A549 (cell line): ENCODE measurements around the gene CDYL2. TPM values are rescaled to one million over a fixed set of nuclear protein-coding genes. Genes with fewer than 3 reads are reported as not detected.
A peak's percentile ranks its signal among the peaks of the same experiment; 100 is the strongest.

Experiments used
- ATAC-seq, 2 experiments: fragments of 200-7000 bp in 1 of 2; fragments of >200 bp in 1 of 2; cut with Nextera tagmentation in 1 of 2; cut with Tn5 transposase in 1 of 2; 3 replicates each; pipeline versions ENCODE4 v1.8.0 to v1.9.1; 2018 to 2020; ENCODE audit warnings: mild to moderate bottlenecking in 1 of 2, moderate library complexity in 1 of 2
- CTCF ChIA-PET: fragments of 300-600 bp; sonication (Branson Sonifier 250); formaldehyde crosslinking; extraction: SDS; loops from one replicate; lab custom pipeline; 2021; ENCODE audit warnings: antibody characterized with exemption, inconsistent platforms; lab: Yijun Ruan, JAX
- POLR2A ChIA-PET: fragments of 350-600 bp; formaldehyde crosslinking; extraction: SDS; loops from one replicate; lab custom pipeline; 2021; ENCODE audit warnings: antibody characterized with exemption, inconsistent platforms; lab: Yijun Ruan, JAX
- DNase-seq, 2 experiments: peaks; one replicate each; pipeline versions ENCODE4 v3.0.0 to v3.0.0-alpha.2; 2011 to 2016; ENCODE audit warnings: low read depth in 1 of 2, low spot score in 1 of 2
- FAIRE-seq: peaks from 2 replicates; lab custom pipeline; 2011; peaks lifted over from hg19 to GRCh38; lab: Jason Lieb, UNC
- H3K27ac ChIP-seq, 2 experiments: fragments of >200 bp; sonication (Bioruptor Twin); formaldehyde crosslinking; 3 replicates each; pipeline ENCODE4 v1.5.1; 2016 to 2017
- H3K4me1 ChIP-seq: fragments of >200 bp; sonication (Bioruptor Twin); formaldehyde crosslinking; 3 replicates; pipeline ENCODE4 v1.6.1; 2016
- H3K4me2 ChIP-seq: fragments of >200 bp; sonication (Bioruptor Twin); formaldehyde crosslinking; 3 replicates; pipeline ENCODE4 v1.6.1; 2016
- H3K4me3 ChIP-seq: fragments of >200 bp; sonication (Bioruptor Twin); formaldehyde crosslinking; 3 replicates; pipeline ENCODE4 v1.5.1; 2016
- H3K9me3 ChIP-seq: fragments of >200 bp; sonication (Bioruptor Twin); formaldehyde crosslinking; 3 replicates; pipeline ENCODE4 v1.6.1; 2016
- CEBPB ChIP-seq, 2 experiments: fragments of >200 bp in 1 of 2; sonication (Bioruptor Twin) in 1 of 2; formaldehyde crosslinking in 1 of 2; IDR thresholded peaks; 2 replicates each; pipeline ENCODE4 v1.6.1; 2012 to 2016
- CHD2 ChIP-seq: fragments of 150-350 bp; IDR thresholded peaks from 2 replicates; pipeline ENCODE4 v1.6.1; 2014; ENCODE audit warnings: low read length; ENCODE audit not compliant: partially characterized antibody
- FOSB ChIP-seq: fragments of 250-450 bp; sonication (Bioruptor Pico); IDR thresholded peaks from 2 replicates; pipeline ENCODE4 v1.5.0; 2020; ENCODE audit warnings: mild to moderate bottlenecking, moderate library complexity
- JUN ChIP-seq, 2 experiments: fragments of >200 bp; sonication (Bioruptor Twin); formaldehyde crosslinking; IDR thresholded peaks; 2 replicates in 1 of 2; 3 replicates in 1 of 2; pipeline ENCODE4 v1.6.1; 2016 to 2017
- KDM5A ChIP-seq: fragments of 200-600 bp; sonication (generic); IDR thresholded peaks from 2 replicates; pipeline ENCODE4 v1.6.1; 2016; ENCODE audit warnings: antibody characterized with exemption, mild to moderate bottlenecking
- MAZ ChIP-seq: fragments of 150-350 bp; IDR thresholded peaks from 2 replicates; pipeline ENCODE4 v1.6.1; 2014; ENCODE audit warnings: antibody characterized with exemption, low read depth, low read length, borderline replicate concordance
- NFE2L2 ChIP-seq: fragments of 150-350 bp; conservative IDR thresholded peaks from 2 replicates; pipeline ENCODE4 v1.6.1; 2014; ENCODE audit warnings: low read length
- NR3C1 ChIP-seq: fragments of >200 bp; sonication (Bioruptor Twin); formaldehyde crosslinking; IDR thresholded peaks from 3 replicates; pipeline ENCODE4 v1.6.1; 2017
- RAD21 ChIP-seq, 2 experiments: fragments of >200 bp in 1 of 2; sonication (Bioruptor Twin) in 1 of 2; formaldehyde crosslinking in 1 of 2; IDR thresholded peaks in 1 of 2; conservative IDR thresholded peaks in 1 of 2; 2 replicates in 1 of 2; 3 replicates in 1 of 2; pipeline ENCODE4 v1.6.1; 2012 to 2018; ENCODE audit warnings: inconsistent platforms in 1 of 2
- SREBF2 ChIP-seq: fragments of 450-650 bp; IDR thresholded peaks from 2 replicates; pipeline ENCODE4 v1.6.1; 2014; ENCODE audit warnings: mild to moderate bottlenecking, moderate library complexity
- ZSCAN20 ChIP-seq: fragments of 250-450 bp; sonication (Bioruptor Pico); IDR thresholded peaks from 2 replicates; pipeline ENCODE4 v1.8.0; 2022; ENCODE audit warnings: mild to moderate bottlenecking, moderate library complexity
- WGBS: methylation state at CpG from one replicate; pipeline ENCODE4 v1.1.6; 2017; ENCODE audit errors: missing lambda C conversion rate; 5-methylcytosine and 5-hydroxymethylcytosine counted together
- polyA minus RNA-seq: library from RNA; depleted of rRNA, polyadenylated mRNA; stranded (reverse); fragments of >200 nt; gene quantifications from 2 replicates; pipeline ENCODE4 v1.2.3, GENCODE V29; 2011; rRNA and poly(A)+ RNA removed
- polyA plus RNA-seq, 4 experiments: library from polyadenylated mRNA; depleted of rRNA in 3 of 4; stranded (reverse); fragments of >200 nt; fragmentation: RNase III in 1 of 4; extraction: RNeasy Plus Mini Kit Qiagen cat#74134 plus additional on column Dnase treatment in 1 of 4; gene quantifications; 2 replicates in 3 of 4; 3 replicates in 1 of 4; pipeline ENCODE4 v1.2.3, GENCODE V29; 2011 to 2017
- TF ChIP-seq, protein P1 (sequence below): fragments of 450-650 bp; IDR thresholded peaks from 2 replicates; pipeline ENCODE4 v1.6.1; 2014; ENCODE audit warnings: antibody characterized with exemption
- TF ChIP-seq, protein P2 (sequence below): fragments of >200 bp; sonication (Bioruptor Twin); formaldehyde crosslinking; IDR thresholded peaks from 3 replicates; pipeline ENCODE4 v1.5.1; 2016
- TF ChIP-seq, protein P3 (sequence below): fragments of 250-450 bp; sonication (Bioruptor Pico); IDR thresholded peaks from 2 replicates; pipeline ENCODE4 v1.5.0; 2020; ENCODE audit warnings: low read depth, mild to moderate bottlenecking, moderate library complexity

Gene CDYL2, protein sequence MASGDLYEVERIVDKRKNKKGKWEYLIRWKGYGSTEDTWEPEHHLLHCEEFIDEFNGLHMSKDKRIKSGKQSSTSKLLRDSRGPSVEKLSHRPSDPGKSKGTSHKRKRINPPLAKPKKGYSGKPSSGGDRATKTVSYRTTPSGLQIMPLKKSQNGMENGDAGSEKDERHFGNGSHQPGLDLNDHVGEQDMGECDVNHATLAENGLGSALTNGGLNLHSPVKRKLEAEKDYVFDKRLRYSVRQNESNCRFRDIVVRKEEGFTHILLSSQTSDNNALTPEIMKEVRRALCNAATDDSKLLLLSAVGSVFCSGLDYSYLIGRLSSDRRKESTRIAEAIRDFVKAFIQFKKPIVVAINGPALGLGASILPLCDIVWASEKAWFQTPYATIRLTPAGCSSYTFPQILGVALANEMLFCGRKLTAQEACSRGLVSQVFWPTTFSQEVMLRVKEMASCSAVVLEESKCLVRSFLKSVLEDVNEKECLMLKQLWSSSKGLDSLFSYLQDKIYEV
- polyA plus RNA-seq (2011; rRNA removed) = 0.09 and 0.10 TPM in 2 replicates
- polyA plus RNA-seq (2012; cell fraction: cytosol; rRNA removed) = 0.04 TPM in 2 replicates
- 0.05 and 0.07 TPM in 2 replicates for polyA plus RNA-seq (2012; cell fraction: nucleus; rRNA removed)
- 0.03 to 0.07 TPM (median 0.05 TPM) in 3 replicates for polyA plus RNA-seq (2017; fragmentation: RNase III; extraction: RNeasy Plus Mini Kit Qiagen cat#74134 plus additional on column Dnase treatment)
- polyA minus RNA-seq = 0.19 and 0.95 TPM in 2 replicates

DNA sequence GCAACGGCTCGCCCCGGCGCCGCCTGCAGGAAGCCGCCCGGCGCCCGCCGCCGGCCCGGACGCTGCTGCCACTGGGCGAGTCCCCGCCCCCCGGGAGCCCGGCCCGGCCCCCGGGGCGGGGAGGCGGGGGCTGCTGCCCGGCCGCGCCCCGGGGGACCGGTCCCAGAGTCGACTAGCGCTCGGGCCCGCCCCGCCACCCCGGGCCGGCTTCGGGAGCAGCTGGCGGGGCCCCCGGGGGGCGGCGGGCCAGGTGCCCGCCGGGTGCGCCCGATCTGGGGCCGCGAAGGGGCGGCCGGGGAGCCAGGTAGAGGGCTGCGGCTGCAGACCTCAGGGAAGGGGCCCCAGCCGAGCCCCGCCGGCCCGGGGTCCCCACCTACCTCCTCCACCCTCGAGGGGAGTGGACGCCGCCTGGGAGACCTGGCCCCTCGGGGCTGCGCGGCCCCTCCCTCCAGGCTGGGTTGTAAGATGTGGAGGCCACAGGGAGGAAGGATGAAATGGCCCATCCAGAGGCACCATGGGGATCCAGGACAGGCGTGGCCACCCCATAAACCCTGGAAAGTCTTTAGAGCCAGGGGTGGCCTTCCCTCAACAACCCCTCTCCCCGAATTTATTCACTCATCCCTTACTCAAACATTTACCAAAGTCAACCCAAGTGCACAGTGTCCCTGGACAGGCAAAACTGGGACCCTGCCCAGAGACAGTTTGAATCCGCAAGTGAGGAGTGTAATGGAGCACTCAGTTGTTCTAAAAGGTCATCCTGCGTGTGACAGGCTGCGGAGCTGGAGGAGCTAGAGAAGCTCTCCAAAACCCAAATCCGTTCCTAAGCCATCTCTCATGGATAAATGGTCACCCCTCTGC, at the start of gene CDYL2:
TSS of gene CDYL2 (minus strand) at position 73 of the 858 bp plus-strand sequence. CDS start 425 bp downstream, outside the sequence.
- ChIA-PET CTCF (no interaction called here), POLR2A (no interaction called here)
- peaks cover 10% of the 10 kb centered on the region; the same call in 2 of the 3 replicates for H3K9me3 ChIP-seq
- DNase-seq (peak in 1 of 2 experiments; percentile 28), ATAC-seq (peak; percentile 75 to 79)
- 0 out of 3 replicates have a peak, but pooled peaks cover 3% of the 10 kb centered on the region for H3K4me1 ChIP-seq
- H3K4me3 ChIP-seq = peak within 1 kb of the TSS; percentile 64
- TF ChIP-seq SREBF2 (no peak), MAZ (no peak), NFE2L2 (no peak), FOSB (CRISPR knock-in tag) (no peak), ZSCAN20 (no peak), KDM5A (no peak), CHD2 (no peak), CEBPB (IDR thresholded peaks at IDR 0.05) (no peak)
- TF ChIP-seq, protein P1, sequence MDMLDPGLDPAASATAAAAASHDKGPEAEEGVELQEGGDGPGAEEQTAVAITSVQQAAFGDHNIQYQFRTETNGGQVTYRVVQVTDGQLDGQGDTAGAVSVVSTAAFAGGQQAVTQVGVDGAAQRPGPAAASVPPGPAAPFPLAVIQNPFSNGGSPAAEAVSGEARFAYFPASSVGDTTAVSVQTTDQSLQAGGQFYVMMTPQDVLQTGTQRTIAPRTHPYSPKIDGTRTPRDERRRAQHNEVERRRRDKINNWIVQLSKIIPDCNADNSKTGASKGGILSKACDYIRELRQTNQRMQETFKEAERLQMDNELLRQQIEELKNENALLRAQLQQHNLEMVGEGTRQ = no peak
- TF ChIP-seq, protein P2, sequence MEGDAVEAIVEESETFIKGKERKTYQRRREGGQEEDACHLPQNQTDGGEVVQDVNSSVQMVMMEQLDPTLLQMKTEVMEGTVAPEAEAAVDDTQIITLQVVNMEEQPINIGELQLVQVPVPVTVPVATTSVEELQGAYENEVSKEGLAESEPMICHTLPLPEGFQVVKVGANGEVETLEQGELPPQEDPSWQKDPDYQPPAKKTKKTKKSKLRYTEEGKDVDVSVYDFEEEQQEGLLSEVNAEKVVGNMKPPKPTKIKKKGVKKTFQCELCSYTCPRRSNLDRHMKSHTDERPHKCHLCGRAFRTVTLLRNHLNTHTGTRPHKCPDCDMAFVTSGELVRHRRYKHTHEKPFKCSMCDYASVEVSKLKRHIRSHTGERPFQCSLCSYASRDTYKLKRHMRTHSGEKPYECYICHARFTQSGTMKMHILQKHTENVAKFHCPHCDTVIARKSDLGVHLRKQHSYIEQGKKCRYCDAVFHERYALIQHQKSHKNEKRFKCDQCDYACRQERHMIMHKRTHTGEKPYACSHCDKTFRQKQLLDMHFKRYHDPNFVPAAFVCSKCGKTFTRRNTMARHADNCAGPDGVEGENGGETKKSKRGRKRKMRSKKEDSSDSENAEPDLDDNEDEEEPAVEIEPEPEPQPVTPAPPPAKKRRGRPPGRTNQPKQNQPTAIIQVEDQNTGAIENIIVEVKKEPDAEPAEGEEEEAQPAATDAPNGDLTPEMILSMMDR = no peak
- TF ChIP-seq, protein P3, sequence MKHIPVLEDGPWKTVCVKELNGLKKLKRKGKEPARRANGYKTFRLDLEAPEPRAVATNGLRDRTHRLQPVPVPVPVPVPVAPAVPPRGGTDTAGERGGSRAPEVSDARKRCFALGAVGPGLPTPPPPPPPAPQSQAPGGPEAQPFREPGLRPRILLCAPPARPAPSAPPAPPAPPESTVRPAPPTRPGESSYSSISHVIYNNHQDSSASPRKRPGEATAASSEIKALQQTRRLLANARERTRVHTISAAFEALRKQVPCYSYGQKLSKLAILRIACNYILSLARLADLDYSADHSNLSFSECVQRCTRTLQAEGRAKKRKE = no peak
- TF ChIP-seq, all 56 proteins: peak for 0
- WGBS = 39% methylated on average over 12 of the region's 63 CpGs
- no peak for FAIRE-seq
- Histone ChIP-seq H3K27ac (peak within 1 kb of the TSS in 1 of 2 experiments; percentile 80; a peak in 3 of 6 replicates), H3K4me2 (peak within 1 kb of the TSS; percentile 96)

DNA sequence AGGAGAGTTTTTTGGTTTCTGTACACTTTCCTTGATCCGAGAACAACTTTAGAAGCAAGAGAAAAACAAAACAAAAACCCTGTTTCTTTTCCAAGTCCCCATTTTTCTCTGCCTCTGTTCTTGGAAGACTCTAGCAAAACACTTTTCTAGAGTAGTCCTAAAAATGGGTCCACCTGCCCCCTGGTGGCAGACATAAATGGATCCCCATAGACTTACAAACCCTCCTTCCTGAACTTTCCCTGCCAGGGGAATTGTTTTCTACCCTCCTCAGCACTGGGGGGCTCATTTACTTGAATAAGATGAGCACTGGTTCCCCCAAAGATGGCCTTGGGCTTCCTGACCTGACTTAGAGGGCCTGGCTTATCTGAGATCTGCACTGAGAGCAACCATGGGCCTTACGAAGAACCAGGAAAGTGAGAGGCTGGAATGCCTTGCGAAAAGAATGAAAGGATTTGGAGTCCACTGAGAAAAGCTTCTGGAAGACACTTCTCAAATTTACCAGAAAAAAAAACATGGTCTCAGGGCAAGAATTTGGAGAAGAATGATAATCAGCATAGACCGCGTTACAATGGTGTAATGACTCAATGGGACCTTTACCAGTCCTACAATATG, 48.0 kb upstream of the CDYL2 start:
- POLR2A ChIA-PET = no interaction called here
- H3K9me3 ChIP-seq = no peaks in the 10 kb centered on the region
- no peak for FAIRE-seq
- no peaks in the 10 kb centered on the region for H3K4me1 ChIP-seq
- WGBS = 73% methylated on average over 5 of the region's 5 CpGs
- ATAC-seq = peak; percentile 64 to 85; a peak in 4 of 6 replicates
- H3K27ac ChIP-seq = no peak overlapping the region
- DNase-seq = peak; percentile 28 to 46
- TF ChIP-seq NR3C1 (no peak), RAD21 (conservative IDR thresholded peaks at IDR 0.05 in 1 of 2, IDR thresholded peaks at IDR 0.05 in 1 of 2) (peak in 1 of 2 experiments; percentile 45; a peak in 2 of 5 replicates), JUN (IDR thresholded peaks at IDR 0.05) (no peak)
- TF ChIP-seq, protein P2 = peak; percentile 34
- TF ChIP-seq, protein P1 = no peak
- TF ChIP-seq, all 56 proteins: peak for 2
- Histone ChIP-seq H3K4me3 (no peak overlapping the region), H3K4me2 (no peak overlapping the region)
- CTCF ChIA-PET = interaction anchor here (1.0 to 1.4 kb wide), 3 partner anchors 10 to 134 kb away, joined by 3 read pairs; no protein-coding TSS in a partner anchor
